Skeletal muscle cell (primary cell): Measurements from ENCODE around the gene BCKDK.
"Not testable (repeated sequence)": the region's sequence is repeated elsewhere in the genome, so short reads cannot be mapped to it uniquely, and the experiment has no call there.

Experiments
- DNase-seq: peaks from one replicate; pipeline ENCODE4 v3.0.0-alpha.2; 2010; ENCODE audit warnings: low read depth
- H3K4me3 ChIP-seq: 2 replicates; pipeline ENCODE4 v1.5.1; 2011; ENCODE audit warnings: low read depth, mild to moderate bottlenecking, control low read depth, low read length, moderate library complexity

Gene BCKDK

GRCh38 chr16:31134625-31135534 lies 26.7 kb downstream of the BCKDK start:
- no peak for DNase-seq

GRCh38 chr16:31135535-31136286 lies 27.5 kb downstream of the BCKDK start, which contains the start of gene PRSS8:
PRSS8 (minus strand) TSS chr16:31135727; CDS start chr16:31135498, 229 bp downstream.
- DNase-seq = no peak
- no peak within 1 kb of the TSS for H3K4me3 ChIP-seq

More at GRCh38 chr16:31134625-31135534, 26.7 kb downstream of the BCKDK start:
- H3K4me3 ChIP-seq = no peak overlapping the region

- no peak for DNase-seq
These were observed 28.1 kb downstream of the BCKDK start for GRCh38 chr16:31136287-31136662.

GRCh38 chr16:31136822-31137499 lies 28.8 kb downstream of the BCKDK start:
- not testable (repeated sequence) for H3K4me3 ChIP-seq, DNase-seq

More at GRCh38 chr16:31136287-31136662, 28.1 kb downstream of the BCKDK start:
- H3K4me3 ChIP-seq = no peak overlapping the region

GRCh38 chr16:31138621-31139578 lies 30.7 kb downstream of the BCKDK start:
- peak; percentile 4 for DNase-seq
- no peak overlapping the region for H3K4me3 ChIP-seq

- DNase-seq, H3K4me3 ChIP-seq: not testable (repeated sequence)
These were observed 32.9 kb downstream of the BCKDK start for GRCh38 chr16:31141071-31141469.

- peak; percentile 23 for DNase-seq
- H3K4me3 ChIP-seq = peak overlapping the region; percentile 38
These were observed 33.4 kb downstream of the BCKDK start for GRCh38 chr16:31141489-31142108.

- peak overlapping the region; percentile 50 for H3K4me3 ChIP-seq
- peak; percentile 94 for DNase-seq
These were observed 34.2 kb downstream of the BCKDK start for GRCh38 chr16:31142109-31143010.

GRCh38 chr16:31143011-31143693 lies 35.0 kb downstream of the BCKDK start:
- peak overlapping the region; percentile 50 for H3K4me3 ChIP-seq
- no peak for DNase-seq

- no peak overlapping the region for H3K4me3 ChIP-seq
These were observed 35.5 kb downstream of the BCKDK start for GRCh38 chr16:31143694-31144148.

GRCh38 chr16:31144418-31144817 lies 36.2 kb downstream of the BCKDK start:
- not testable (repeated sequence) for DNase-seq, H3K4me3 ChIP-seq

More at GRCh38 chr16:31143694-31144148, 35.5 kb downstream of the BCKDK start:
- no peak for DNase-seq

- no peak overlapping the region for H3K4me3 ChIP-seq
- no peak for DNase-seq
These were observed 37.3 kb downstream of the BCKDK start for GRCh38 chr16:31145398-31145990.

GRCh38 chr16:31147574-31147973 lies 39.4 kb downstream of the BCKDK start:
- H3K4me3 ChIP-seq = no peak overlapping the region
- DNase-seq = no peak

- DNase-seq = no peak
These were observed 40.1 kb downstream of the BCKDK start for GRCh38 chr16:31148281-31148728.

GRCh38 chr16:31148896-31149295 lies 40.7 kb downstream of the BCKDK start:
- no peak overlapping the region for H3K4me3 ChIP-seq
- DNase-seq = no peak

More at GRCh38 chr16:31148281-31148728, 40.1 kb downstream of the BCKDK start:
- no peak overlapping the region for H3K4me3 ChIP-seq

- no peak for DNase-seq
- no peak overlapping the region for H3K4me3 ChIP-seq
These were observed 41.1 kb downstream of the BCKDK start for GRCh38 chr16:31149332-31149731.
